ENCODE results near the gene RPL36. TPM values are rescaled to one million over a fixed set of nuclear protein-coding genes. Genes with fewer than 3 reads are reported as not detected.

RPL36 gene
- total and polyA plus RNA-seq, 7 donors, result 593 to 2,228 (median 1,408) TPM

DNA sequence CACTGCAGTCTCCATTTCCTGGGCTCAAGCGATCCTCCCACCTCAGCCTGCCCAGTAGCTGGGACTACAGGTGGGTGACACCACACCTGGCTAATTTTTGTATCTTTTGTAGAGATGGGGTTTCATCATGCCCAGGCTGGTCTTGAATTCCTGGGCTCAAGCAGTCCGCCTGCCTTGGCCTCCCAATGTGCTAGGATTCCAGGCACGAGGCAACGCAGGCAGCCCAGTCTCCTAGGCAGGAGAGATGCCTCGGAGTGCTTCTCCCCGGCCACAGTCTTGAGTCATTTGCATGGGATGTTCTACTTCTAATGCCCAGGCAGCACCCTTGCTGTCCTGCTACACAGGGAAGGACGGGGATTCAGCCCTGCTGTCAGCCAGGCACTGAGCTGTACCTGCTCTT, 18.5 kb upstream of the RPL36 start:
- no peaks in the 10 kb centered on the region for H3K4me1 ChIP-seq
- no peak overlapping the region for H3K4me3 ChIP-seq
- intact Hi-C loops (cut with DNase I), result no loop called here
- DNase-seq, result no peak
- H3K36me3 ChIP-seq, result peaks cover 16 to 41% (median 26%) of the 10 kb centered on the region in 4 donors
- WGBS, 2 donors, result 93 to 94% methylated on average over 7 of the region's 7 CpGs
- H3K27ac ChIP-seq, result no peak overlapping the region
- no peaks in the 10 kb centered on the region for H3K9me3 ChIP-seq
- no peaks in the 10 kb centered on the region for H3K27me3 ChIP-seq
- TF ChIP-seq, protein P1, sequence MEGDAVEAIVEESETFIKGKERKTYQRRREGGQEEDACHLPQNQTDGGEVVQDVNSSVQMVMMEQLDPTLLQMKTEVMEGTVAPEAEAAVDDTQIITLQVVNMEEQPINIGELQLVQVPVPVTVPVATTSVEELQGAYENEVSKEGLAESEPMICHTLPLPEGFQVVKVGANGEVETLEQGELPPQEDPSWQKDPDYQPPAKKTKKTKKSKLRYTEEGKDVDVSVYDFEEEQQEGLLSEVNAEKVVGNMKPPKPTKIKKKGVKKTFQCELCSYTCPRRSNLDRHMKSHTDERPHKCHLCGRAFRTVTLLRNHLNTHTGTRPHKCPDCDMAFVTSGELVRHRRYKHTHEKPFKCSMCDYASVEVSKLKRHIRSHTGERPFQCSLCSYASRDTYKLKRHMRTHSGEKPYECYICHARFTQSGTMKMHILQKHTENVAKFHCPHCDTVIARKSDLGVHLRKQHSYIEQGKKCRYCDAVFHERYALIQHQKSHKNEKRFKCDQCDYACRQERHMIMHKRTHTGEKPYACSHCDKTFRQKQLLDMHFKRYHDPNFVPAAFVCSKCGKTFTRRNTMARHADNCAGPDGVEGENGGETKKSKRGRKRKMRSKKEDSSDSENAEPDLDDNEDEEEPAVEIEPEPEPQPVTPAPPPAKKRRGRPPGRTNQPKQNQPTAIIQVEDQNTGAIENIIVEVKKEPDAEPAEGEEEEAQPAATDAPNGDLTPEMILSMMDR (IDR thresholded peaks at IDR 0.05), result no peak
- TF ChIP-seq POLR2AphosphoS5 (IDR thresholded peaks at IDR 0.05) (no peak), POLR2A (IDR thresholded peaks at IDR 0.05) (no peak)

DNA sequence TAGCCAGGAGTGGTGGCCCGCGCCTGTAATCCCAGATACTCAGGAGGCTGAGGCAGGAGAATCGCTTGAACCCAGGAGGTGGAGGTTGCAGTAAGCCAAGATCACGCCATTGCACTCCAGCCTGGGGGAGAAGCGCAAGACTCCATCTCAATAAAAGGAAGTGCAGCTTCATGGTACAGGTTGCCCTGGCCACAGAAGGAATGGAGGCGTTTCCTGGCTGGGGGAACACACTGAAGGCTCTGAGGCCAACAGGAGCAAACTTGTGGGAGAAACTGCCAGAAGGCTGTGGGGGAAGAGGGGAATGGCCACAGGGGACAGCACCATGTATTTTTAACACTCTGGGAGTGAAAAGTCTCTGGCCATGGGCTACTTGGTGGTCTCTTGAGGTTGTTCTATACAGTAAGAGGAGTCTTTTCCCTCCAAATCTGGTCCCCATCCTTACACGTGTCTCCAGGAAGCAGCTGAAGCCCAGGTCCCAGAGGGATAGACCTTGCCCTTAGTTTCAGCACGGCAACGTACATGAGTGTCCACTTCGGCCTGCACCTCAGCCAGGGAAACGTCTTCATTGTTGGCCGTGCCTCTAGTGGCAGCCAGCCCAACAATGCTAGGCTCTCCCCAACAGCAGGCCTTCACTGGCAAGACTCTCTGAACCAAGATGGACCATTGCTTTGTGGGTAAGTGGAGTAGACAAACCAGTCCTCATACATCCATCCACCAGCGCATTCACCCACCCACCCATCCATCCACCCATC, 17.2 kb upstream of the RPL36 start:
- H3K4me3 ChIP-seq, result no peak overlapping the region
- DNase-seq, result no peak
- no peak for TF ChIP-seq EP300 (IDR thresholded peaks at IDR 0.05)
- TF ChIP-seq POLR2A (IDR thresholded peaks at IDR 0.05), result no peak
- no peak for TF ChIP-seq POLR2AphosphoS5 (IDR thresholded peaks at IDR 0.05)
- TF ChIP-seq, protein P1 (IDR thresholded peaks at IDR 0.05), result no peak
- H3K9me3 ChIP-seq, result no peaks in the 10 kb centered on the region
- no peaks in the 10 kb centered on the region for H3K4me1 ChIP-seq
- no peak overlapping the region for H3K27ac ChIP-seq
- no peaks in the 10 kb centered on the region for H3K27me3 ChIP-seq
- peaks cover 10 to 33% (median 14%) of the 10 kb centered on the region in 4 donors for H3K36me3 ChIP-seq
- intact Hi-C loops (cut with DNase I), result no loop called here
- 92 to 95% methylated on average over 13 of the region's 13 CpGs for whole genome bisulfite sequencing, 2 donors

GRCh38 chr19:5673752-5674151, 16.3 kb upstream of the RPL36 start:
- DNase-seq, result no peak
- Histone ChIP-seq H3K9me3 (no peaks in the 10 kb centered on the region), H3K4me1 (peaks cover 0 to under 1% (median under 1%) of the 10 kb centered on the region in 4 donors), H3K27me3 (no peaks in the 10 kb centered on the region), H3K27ac (no peak overlapping the region), H3K4me3 (no peak overlapping the region), H3K36me3 (peaks cover 9 to 30% (median 12%) of the 10 kb centered on the region in 4 donors)
- intact Hi-C loops (cut with DNase I), result no loop called here
- TF ChIP-seq EP300 (IDR thresholded peaks at IDR 0.05) (no peak), POLR2AphosphoS5 (IDR thresholded peaks at IDR 0.05) (no peak), POLR2A (IDR thresholded peaks at IDR 0.05) (no peak)
- TF ChIP-seq, protein P1 (IDR thresholded peaks at IDR 0.05), result no peak
- 95 to 98% methylated on average over 1 of the region's 1 CpG for WGBS, 2 donors

GRCh38 chr19:5674714-5675113, 15.4 kb upstream of the RPL36 start:
- Histone ChIP-seq H3K9me3 (no peaks in the 10 kb centered on the region), H3K36me3 (peaks cover under 1 to 20% (median 4%) of the 10 kb centered on the region in 4 donors), H3K4me1 (peaks cover 0 to 10% (median 9%) of the 10 kb centered on the region in 4 donors), H3K27me3 (no peaks in the 10 kb centered on the region), H3K27ac (no peak overlapping the region), H3K4me3 (no peak overlapping the region)
- no peak for DNase-seq
- 90 to 91% methylated on average over 5 of the region's 5 CpGs for WGBS, 2 donors
- TF ChIP-seq, protein P1 (IDR thresholded peaks at IDR 0.05), result no peak
- TF ChIP-seq POLR2A (IDR thresholded peaks at IDR 0.05) (no peak), EP300 (IDR thresholded peaks at IDR 0.05) (no peak), POLR2AphosphoS5 (IDR thresholded peaks at IDR 0.05) (no peak)
- intact Hi-C loops (cut with DNase I), result no loop called here

Measured in sigmoid colon (tissue), 7 donors.